OCI-LY1 (cell line): ENCODE data around the gene MEGF6.

ENCODE experiments used
- EZH2 ChIP-seq: fragments of 200-600 bp; sonication (generic), shearing (Covaris generic); IDR thresholded peaks from 2 replicates; pipeline ENCODE4 v1.8.0; 2017; ENCODE audit warnings: borderline replicate concordance, mixed run types, mild to moderate bottlenecking, antibody characterized with exemption, low read length, moderate library complexity, mixed read lengths
- TF ChIP-seq, protein P1 (sequence below): fragments of 200-600 bp; sonication (generic), shearing (Covaris generic); IDR thresholded peaks from 2 replicates; pipeline ENCODE4 v1.5.1; 2017; ENCODE audit warnings: mild to moderate bottlenecking, antibody characterized with exemption, low read length, moderate library complexity, mixed read lengths

DNA sequence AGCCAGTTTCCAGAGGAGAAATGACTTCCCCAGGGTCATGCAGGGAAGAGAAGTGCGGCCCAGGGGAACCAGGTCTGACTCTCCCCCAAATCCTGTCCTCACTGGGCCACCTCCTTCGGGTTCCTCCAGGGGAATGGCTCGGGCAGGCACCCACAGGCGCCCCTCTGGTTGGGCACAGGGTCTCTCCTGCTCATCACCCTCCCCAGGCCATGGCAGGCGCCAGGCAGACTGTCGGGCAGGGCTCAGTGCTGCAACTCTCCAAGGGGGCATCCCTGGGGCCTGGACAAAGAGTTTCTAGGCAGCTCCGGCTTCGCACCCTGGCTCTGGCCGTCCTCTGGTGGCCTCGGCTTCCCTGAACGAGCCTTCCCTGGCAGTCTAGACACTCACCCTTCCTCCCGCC is 75.6 kb downstream of the MEGF6 start:
- TF ChIP-seq, protein P1, sequence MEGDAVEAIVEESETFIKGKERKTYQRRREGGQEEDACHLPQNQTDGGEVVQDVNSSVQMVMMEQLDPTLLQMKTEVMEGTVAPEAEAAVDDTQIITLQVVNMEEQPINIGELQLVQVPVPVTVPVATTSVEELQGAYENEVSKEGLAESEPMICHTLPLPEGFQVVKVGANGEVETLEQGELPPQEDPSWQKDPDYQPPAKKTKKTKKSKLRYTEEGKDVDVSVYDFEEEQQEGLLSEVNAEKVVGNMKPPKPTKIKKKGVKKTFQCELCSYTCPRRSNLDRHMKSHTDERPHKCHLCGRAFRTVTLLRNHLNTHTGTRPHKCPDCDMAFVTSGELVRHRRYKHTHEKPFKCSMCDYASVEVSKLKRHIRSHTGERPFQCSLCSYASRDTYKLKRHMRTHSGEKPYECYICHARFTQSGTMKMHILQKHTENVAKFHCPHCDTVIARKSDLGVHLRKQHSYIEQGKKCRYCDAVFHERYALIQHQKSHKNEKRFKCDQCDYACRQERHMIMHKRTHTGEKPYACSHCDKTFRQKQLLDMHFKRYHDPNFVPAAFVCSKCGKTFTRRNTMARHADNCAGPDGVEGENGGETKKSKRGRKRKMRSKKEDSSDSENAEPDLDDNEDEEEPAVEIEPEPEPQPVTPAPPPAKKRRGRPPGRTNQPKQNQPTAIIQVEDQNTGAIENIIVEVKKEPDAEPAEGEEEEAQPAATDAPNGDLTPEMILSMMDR = no peak
- no peak for TF ChIP-seq EZH2
